ENCODE data around the gene MMRN1.

The MMRN1 gene

GRCh38 chr4:89906777-89907521 lies 12.3 kb downstream of the MMRN1 start:
- DNase-seq (ENCODE audit: low read depth in 2 of 2): no peak

GRCh38 chr4:89909889-89910288 lies 15.2 kb downstream of the MMRN1 start:
- DNase-seq (ENCODE audit: low read depth in 2 of 2): no peak

GRCh38 chr4:89913623-89914022 lies 19.0 kb downstream of the MMRN1 start:
- DNase-seq (ENCODE audit: low read depth in 2 of 2): no peak

DNA sequence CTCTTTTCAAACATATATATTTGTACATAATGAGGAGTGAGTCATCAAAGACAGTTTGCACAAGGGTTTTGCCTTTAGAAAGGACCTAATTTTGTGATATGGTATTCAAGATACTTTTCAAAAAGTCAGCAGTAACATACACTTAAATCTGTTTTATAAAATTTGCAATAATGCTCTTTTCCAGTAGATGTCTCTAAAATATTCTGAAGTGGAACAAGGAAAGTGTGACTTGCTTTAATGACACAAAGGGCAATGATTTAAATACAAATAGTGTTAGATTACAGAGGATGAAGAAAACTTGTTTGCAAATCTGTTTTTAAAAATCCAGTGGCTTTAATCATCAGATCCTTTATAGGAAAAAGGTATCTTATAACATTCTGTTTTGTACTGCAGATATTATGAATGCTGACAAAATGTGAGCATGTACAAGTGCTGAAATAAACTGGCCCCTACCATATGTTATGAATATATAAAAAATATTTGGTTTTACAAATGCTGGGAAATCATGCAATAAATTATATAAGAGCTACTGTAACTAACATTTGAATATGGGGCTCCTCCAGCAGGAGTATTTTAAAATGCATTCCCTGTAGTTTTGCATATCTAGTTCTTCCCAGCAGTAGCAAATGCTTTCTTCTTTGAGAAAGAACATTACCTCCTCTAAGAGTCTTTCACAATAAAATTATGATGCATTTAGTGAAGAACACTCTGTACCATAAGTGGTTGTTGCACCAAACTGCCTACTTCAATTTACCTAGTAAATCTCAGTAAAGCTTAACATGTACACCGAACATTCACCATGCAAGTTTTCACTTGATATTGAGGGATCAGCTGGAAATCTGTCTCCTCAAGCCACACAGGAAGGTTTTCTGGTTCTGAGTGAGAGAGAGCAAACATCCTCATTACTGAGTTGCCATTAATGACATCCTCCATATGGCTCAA lies 20.2 kb downstream of the MMRN1 start:
- DNase-seq (ENCODE audit: low read depth in 2 of 2): no peak

DNA sequence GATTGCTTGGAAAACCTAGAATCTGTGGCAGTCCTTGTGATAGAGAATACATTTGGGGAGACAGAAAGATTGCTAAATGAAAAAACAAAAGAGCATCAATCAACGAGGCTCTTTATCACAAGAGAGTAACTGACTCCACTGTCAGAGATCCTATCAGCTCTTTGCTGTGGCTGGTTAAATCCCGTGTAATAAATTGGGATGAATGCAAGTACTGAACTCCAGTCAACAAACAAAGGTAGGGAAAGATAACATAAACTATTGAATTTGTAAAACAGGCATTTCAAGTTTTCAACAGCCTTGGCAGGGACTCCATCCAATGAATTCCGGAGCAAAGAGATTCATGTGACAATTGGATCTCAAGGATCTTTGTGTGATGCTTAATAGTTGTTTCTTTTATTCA lies 21.3 kb downstream of the MMRN1 start:
- no peak for DNase-seq (ENCODE audit: low read depth in 2 of 2)

DNA sequence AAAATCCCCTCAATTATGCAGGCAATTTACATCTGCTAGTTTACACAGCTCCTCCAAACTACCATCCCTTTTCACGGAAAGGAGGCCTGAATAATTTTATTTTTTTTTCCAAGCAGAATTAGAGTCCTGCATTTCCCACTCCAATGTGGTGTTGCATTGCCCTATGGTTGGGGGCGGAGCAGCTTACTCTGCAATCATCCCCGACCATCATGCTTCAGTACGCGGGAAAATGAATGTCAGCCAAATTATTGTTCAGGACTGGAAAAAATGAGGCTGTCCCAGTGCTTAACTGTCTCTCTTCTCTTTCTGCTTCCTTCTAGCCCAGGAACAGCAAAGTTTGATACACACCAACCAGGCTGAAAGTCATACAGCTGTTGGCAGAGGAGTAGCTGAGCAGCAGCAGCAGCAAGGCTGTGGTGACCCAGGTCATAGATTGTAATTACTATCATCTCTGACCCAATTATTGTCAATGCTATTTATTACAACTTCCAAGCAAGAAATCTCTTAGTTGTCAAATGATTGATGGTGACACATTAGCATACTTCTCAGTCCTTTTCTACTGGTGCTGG lies 28.3 kb downstream of the MMRN1 start:
- no peak for DNase-seq (ENCODE audit: low read depth in 2 of 2)

- no peak for DNase-seq (ENCODE audit: low read depth in 2 of 2)
Measured at GRCh38 chr4:89928838-89929237, 34.2 kb downstream of the MMRN1 start.

DNA sequence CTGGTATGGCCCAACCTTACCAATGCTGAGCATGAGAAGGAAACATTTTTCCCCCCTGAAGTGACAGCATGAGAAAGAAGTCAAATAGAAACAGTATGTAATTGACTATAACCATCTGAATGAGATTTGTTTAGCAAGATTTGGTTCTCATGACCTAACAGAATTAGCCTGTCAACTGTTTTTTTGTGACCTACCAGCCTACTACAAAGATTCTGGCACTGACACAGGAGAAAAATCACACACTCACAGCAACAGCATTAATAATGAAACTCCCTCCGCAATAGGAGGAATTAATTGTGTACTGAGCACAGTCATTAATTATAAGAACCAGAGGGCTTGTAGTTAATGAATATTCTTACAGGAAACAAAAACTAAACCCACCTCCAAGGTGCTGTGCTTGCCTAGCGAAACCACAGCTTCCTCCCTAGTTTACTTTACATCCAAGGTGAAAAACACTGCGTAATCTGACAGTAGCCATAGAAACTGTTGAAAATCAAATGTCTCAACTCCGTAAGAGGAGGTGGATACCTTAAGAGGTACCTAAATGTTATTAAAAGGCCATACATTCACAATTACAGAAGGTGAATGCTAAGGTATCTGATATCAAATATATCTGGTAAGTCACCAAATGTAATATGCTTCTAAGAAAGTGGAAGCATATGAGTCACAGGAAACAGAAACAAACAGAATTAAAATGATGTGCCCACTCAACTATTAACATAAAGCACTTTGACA lies 34.9 kb downstream of the MMRN1 start:
- DNase-seq (ENCODE audit: low read depth in 2 of 2): no peak

DNA sequence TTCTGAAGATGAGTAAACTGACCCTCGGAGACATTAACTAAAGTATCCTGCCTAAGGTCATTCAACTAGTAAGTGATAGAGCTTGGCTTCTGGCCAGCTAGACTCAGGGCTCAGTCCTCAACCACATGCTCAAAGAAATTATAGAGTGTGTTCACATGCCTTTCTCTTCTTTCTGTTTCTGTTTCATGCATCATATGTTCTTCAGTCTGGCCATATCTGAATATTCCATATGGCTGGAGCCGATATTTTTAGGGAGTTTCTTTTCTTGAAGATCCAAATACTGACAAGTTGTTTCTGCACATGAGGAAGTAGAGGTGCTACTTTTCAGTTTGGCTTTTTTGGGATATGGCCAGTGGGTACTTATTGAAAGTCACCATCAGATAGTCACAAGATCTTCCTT lies 44.9 kb downstream of the MMRN1 start:
- DNase-seq (ENCODE audit: low read depth in 2 of 2): no peak

GRCh38 chr4:89939994-89940393 lies 45.3 kb downstream of the MMRN1 start:
- DNase-seq (ENCODE audit: low read depth in 2 of 2): no peak

DNA sequence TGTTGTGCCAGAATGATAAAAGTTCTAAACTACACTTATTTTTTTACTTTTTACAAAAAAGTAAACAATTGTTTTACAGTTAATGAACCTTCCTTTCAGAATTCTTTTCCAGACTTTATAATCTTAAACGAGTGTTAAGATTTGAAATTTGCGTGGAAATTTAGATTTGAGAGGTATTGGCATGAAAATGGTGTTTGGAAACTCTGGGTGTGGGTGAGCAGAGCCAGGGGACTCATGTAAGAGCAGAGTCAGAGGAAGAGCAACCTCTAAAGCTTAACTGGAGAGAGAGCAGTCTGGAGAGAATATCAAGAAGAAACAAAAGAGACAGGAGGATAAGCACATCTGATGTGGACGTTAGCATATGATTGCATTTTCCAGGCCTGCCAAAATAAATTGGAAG lies 48.2 kb downstream of the MMRN1 start:
- DNase-seq (ENCODE audit: low read depth in 2 of 2): no peak

- no peak for DNase-seq (ENCODE audit: low read depth in 2 of 2)
Measured at GRCh38 chr4:89949782-89950387, 55.2 kb downstream of the MMRN1 start.

GRCh38 chr4:89952458-89952857 lies 57.8 kb downstream of the MMRN1 start:
- no peak for DNase-seq (ENCODE audit: low read depth in 2 of 2)

DNA sequence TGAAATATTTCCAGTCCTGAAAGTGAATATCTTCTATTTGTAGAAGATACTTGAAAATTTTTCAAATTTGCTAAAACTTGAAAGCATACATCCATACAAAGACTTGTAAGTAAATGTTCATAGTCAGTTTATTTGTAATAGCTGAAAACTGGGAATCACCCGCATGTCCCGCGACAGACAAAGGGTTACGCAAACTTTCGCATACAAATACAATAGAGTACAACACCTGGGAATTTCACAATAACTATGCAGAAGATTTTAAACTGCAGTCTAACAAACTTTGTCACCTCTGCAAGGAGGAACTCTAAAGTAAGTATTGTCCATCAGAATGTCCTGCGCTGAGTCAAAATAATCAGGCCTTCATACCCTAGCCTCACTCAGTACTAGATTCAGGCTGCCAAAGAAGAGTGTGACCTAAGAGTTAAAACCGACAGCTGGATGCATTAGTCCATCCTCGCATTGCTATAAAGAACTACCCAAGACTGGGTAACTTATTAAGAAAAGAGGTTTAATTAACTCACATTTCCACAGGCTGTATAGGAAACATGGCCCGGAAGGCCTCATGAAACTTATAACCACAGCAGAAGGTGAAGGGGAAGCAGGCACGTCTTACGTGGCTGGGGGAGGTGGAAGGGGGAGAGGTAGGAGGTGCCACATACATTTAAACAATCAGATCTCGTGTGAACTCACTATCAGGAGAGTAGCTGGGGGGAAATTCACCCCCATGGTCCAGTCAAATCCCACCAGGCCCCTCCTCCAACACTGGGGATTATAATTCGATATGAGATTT lies 60.4 kb downstream of the MMRN1 start:
- no peak for DNase-seq (ENCODE audit: low read depth in 2 of 2)

DNA sequence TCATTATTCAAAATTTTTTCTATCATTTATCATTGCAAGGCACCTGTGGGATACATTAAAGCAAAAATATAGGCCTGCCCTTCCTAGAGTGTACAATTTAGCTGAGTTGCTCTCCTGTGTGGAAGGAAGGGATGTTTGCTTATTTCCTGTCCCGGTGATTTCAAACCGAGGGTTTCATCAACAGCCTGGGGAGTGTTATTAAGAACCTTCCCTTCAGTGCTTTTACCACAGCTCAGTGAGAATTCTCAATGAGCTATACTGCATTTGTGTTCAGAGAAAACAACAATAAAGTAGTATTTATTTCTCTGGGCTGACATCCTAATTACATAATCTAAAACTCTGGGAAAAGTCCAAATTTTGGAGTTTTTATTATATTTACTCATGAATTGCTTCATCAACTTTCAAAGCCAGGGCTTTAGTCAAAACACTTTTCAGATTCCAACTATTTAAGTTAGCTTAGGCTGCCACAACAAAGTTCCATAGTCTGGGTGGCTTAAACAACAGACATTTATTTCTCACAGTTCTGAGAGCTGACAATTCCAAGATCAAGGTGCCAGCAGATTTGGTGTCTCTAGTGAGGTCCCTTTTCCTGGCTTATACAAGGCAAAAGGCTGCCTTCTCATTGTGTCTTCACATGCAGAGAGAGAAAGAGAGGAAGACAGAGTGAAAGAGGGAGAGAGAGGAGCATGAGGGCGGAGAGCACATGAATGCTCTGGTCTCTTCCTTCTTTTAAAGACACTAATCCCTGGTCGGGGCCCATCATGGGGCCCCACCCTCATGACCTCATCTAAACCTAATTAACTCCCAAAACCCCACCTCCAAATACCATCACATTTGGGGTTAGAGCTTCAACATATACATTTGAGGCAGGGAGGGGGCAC lies 62.6 kb downstream of the MMRN1 start:
- no peak for DNase-seq (ENCODE audit: low read depth in 2 of 2)

- DNase-seq (ENCODE audit: low read depth in 2 of 2): no peak
Measured at GRCh38 chr4:89981789-89982334, 87.2 kb downstream of the MMRN1 start.

DNA sequence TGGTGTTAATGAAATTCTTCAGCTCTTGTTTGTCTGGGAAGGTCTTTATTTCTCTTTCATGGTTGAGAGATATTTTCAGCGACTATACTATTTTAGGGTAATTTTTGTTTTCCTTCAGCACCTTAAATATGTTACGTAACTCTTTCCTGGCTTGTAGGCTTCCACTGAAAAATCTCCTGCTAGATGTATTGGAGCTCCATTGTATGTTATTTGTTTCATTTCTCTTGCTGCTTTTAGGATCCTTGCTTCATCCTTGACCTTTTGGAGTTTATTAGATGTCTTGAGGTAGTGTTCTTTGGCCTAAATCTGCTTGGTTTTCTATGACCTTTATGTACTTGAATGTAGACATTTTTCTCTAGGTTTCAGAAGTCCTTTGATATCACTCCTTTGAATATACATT lies 93.6 kb downstream of the MMRN1 start:
- DNase-seq (ENCODE audit: low read depth in 2 of 2): no peak

DNA sequence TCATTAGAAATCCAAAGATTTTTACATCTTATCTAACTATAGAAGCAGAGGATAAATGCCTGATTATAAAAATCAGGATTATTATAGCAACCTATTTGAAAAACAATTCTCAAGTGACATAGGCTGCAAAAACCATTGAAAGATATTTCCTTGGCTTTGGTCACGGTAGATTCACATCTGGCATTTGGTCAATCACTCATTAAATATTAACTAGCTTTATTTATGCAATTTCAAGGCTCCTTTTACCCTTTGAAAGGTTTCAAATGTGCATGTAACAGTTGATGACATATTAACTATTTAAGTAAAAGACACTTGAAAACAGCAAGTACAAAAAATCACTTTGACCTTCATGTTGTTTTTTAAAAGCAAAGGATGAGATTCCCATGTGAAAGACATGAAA lies 98.1 kb downstream of the MMRN1 start:
- no peak for DNase-seq (ENCODE audit: low read depth in 2 of 2)

DNA sequence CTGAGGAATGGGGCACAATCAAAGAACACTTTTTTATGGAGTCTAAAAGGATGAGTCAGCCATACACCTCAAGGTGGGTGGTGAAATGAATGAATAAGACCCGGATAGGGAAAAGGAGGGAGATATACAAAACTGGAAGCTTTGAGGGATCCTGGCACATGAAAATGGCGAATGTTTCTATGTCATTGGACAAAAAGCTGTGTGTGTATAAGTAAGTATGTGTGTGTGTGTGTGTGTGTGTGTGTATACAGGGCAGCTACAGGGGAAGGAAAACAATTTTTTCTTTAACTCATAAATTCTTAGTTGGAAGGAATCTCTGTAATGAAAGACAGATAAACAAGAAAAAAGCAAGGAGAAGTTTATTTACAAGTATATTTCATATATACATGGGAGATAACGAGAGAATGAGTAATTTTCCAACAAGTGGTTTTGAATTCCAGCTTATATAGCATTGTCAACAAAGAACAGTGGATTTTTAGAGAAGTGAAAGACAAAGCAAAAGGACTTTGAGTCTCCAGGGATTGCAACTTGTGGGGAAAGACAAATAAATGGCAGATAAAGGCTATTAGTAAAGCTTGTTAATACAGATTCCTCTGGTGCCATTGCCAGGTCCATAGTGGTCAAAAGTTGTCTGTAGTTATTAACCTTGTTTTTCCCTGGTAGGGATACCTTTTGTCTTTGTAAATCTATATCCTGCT lies 99.7 kb downstream of the MMRN1 start:
- DNase-seq (ENCODE audit: low read depth in 2 of 2): no peak
